HG03575 (cell line): Measurements from ENCODE around the gene NPVF.

Source experiments
- ATAC-seq: cut with Tn5 transposase; IDR thresholded peaks from one replicate; pipeline ENCODE4 v1.9.1; 2021; ENCODE audit not compliant: unreplicated experiment, insufficient number of reproducible peaks, low FRiP score; ENCODE audit errors: extremely low read depth

Gene NPVF

DNA sequence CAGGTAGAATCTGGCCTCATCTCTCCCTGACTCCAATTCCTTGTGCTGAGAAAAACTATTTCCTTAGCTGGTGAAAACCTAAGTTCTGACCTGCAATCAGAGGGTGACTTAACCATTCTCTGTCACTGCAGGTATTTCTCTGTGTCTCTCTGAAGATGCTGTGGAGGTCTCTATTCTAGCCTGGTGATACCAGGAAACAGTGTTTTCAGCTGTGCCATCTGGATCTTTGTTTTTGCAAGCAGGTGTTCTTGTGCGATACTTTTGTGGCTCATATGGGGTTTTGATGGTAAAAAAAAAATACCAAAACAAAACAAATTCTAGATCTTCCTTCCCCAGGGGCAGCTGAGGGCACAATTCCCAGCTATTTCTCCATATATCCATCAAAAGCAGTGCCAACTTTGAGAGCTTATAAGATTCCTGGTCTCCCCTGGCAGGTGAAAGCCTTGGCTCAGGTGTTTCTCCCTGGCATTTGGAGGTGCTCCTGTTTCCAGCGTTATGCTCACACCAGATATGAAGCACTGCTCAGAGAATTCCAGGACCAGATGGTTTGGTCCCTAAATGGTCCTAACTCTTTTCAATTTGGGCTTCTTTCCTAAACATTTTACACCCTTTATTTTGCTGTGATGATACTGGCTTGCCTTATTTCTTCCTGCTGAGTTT is 9.9 kb upstream of the NPVF start:
- no peak for ATAC-seq

DNA sequence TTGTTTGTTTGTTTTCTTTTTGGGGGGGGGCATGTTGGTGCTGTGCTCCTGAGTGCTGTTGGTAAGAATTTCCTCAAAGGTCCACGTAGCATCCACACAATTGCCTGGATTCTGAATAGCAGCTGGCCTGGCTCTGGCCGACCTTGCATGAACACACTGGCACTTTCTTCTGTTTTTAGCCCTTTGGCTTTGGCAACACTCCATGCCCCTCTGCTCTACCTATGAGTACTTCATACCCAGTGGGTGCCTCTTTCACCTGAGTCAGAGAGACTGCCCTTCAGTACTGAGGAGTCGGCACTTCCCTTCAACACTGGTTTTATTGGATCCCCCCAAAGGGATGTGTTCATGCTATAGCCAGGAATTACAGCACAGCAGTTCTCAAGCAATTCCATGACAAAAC is 7.2 kb upstream of the NPVF start:
- ATAC-seq: no peak

DNA sequence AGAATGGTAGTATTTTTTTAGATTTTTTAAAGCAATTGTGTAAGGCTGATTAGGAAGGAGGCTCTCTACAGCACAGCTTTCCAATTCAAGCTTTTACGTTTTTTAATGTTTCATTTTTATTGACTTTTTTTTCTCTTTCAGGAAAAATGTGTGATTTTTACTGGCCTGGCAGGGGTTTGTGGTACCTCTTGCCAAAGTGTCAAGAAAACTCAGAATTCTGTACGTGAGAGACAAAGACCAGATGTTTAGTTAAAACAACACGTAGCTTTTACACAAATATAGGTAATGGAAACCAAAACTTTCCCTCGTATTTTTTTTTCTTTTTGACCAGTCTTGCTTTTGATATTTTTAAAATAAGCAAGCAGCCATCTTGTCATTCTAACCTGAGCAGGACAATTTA is 6.0 kb upstream of the NPVF start:
- ATAC-seq: no peak

DNA sequence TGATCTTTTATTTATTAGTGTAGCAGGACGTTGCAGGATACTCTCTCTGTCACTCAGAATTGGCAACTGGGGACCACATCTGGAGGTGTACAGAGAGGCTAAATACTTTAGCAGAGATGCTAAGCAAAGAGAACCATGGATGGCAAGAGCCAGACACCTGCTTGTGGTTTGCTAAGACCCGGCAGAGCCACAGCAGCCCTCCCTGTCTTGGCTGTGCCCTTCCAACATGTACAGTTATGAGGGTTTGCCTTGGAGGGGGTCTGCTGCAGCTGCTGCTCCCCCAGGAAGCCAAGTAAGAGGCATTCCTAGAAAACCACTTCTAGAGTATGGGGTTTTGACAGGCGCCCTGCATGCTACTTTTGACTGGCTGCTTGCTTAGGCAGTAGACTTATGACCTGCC is 5.1 kb downstream of the NPVF start:
- ATAC-seq: no peak

DNA sequence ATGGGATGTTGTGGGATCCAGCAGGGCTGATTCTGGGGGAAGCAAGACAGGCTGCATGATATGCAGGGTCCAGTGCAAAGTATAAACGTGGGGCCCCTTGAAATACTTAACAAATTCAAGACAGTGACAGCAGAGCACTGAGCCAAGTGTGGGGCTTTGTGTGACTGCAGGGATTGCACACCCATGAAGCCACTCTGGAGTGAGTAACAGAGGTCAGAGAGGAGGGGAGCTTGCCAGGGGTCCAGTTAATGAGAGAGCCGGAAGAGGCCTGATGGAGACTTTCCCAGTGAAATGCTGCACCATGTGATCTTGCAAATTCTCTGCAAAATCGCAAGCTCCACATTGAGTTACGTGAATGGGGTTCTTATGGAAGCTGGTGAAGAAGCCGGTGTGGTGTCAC is 5.6 kb downstream of the NPVF start:
- no peak for ATAC-seq

DNA sequence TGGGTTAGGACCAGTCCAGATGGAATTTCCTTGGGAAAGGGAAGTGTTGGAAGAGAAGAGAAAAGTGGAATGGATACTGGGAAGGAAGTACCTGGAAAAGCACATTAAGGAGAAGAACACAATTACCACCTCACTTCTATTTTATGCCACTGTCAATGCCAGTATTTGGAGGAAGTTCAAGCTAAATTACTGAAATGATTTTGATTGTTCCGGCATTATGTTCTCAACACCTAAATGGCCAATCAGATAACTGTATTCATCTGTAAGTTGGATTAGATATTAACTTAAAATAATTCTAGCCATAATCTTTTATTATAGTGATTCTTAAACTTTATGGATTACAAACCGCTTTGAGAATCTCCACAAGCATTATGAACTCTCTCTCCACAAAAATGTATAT is 7.3 kb downstream of the NPVF start:
- no peak for ATAC-seq

DNA sequence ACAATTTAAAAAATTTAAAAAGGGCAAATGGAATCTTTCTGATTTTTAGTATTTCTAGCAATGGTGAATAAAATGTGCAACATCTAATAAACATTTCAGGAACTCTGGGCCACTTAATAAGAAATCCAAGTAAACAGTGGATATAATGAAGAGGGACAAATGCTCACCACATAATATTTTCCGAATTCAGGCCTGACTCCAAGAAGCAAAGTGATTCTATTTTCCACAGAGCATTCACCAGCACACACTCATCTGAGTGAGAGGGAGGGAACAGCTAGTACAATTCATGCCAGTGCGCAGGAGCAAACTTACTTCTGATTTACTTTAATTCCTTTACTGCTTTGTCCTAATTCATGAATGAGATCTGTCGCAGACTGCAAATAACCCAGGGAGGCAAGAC is 10.1 kb downstream of the NPVF start:
- no peak for ATAC-seq

DNA sequence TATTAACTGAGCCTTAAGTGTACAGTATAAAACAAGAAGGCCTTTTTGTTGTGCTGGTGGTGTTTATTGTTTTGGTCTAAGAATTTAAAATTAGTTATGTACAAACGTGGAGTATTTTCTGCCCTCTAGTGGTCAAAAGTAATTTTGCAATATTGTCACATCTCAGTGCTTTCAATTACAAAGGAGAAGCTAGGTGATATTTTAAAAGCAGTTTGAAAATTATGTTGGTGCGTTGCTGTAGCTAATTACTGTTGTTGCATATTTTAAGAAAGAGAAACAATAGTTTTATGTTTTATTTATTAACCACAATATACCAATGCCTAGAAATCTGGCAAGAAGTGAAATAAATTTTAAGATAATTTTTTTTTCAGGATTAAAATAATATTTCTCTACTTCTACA is 11.4 kb downstream of the NPVF start:
- ATAC-seq: peak; percentile 57

DNA sequence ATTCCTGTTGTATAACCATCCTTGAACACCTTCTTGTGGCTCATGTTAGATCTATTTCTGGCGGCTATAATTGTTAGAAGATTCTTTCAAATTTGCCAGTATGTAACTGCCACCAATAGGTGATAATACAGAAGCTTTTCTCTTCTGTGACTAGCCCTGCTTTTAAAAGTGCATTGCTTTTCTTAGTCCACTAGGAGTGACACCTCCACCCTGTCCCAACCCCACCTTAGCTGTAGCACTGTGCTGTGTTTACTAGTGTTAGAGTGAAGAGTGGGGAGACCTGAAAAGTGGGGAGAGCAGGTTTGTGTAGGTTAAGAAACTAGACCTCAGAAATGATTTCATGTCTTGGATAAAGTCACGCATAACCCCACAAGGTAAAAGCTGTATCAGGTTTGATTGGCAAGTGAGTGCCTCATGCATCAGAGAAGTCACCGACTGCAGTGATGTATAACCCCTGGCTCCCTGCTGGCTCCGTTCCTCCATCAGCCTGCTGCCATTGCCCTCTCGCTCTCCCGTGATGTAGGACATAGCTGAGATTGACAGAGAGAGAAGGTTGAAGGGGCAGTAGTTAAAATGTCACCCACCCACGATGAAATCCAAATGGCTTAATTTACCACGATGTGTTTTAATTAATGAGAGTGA is 12.5 kb downstream of the NPVF start:
- no peak for ATAC-seq

DNA sequence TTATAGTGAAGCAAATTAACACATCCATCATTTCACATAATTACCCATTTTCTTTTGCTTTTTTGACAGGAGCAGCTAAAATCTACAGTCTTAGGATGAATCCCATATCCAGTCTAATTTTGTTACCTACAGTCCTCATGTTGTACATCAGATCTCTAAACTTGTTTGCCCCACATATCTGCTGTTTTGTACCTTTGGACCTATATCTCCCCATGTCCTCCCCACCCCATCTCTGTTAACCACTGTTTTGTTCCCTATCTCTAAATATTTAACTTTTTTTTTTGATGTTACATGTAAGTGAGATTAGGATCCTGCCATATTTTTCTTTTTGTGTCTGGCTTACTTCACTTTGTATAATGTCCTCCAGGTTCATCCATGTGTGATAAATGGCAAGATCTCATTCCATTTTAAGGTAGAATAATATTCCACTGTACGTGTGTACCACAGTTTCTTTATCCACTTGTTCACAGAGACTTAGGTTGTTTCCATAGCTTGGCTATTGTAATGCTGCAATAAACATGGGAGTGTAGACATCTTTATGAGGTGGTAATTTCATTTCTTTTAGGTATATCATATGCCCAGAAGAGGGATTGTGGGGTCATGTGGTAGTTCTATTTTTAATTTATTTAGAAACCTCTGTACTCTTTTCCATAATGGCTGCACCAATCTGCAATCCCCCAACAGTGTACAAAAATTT is 19.6 kb downstream of the NPVF start:
- no peak for ATAC-seq

DNA sequence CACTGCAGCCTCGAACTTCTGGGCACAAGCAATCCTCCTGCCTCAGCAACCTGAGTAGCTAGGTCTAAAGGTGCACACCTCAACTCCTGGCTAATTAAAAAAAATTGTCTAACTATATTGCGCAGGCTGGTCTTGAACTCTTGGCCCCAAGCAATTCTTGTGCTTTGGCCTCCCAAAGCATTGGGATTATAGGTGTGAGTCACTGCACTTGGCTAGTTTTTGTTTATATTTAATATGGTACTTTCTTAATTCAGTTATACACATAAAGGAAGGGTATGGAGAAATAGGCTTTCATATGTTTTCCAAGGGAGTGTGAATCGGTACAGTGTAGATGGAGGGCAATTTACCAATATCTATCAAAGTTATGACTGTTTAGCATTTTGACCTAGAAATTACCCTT is 20.4 kb downstream of the NPVF start:
- ATAC-seq: no peak

DNA sequence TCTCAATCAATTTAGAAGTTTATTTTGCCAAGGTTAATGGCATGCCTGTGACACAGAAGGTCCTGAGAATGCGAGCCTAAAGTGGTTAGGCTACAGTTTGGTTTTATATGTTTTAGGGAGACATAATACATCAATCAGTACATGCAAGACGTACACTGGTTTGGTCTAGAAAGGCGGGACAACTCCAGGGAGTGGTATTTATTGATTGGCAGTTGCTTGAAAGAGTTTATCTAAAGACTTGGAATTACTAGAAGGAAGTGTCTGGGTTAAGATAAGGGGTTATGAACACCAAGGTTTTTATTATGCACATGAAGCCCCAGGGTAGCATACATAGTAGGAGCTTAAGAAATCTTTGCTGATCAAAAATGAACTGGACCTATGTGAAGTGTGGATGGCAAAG is 21.5 kb downstream of the NPVF start:
- ATAC-seq: no peak

DNA sequence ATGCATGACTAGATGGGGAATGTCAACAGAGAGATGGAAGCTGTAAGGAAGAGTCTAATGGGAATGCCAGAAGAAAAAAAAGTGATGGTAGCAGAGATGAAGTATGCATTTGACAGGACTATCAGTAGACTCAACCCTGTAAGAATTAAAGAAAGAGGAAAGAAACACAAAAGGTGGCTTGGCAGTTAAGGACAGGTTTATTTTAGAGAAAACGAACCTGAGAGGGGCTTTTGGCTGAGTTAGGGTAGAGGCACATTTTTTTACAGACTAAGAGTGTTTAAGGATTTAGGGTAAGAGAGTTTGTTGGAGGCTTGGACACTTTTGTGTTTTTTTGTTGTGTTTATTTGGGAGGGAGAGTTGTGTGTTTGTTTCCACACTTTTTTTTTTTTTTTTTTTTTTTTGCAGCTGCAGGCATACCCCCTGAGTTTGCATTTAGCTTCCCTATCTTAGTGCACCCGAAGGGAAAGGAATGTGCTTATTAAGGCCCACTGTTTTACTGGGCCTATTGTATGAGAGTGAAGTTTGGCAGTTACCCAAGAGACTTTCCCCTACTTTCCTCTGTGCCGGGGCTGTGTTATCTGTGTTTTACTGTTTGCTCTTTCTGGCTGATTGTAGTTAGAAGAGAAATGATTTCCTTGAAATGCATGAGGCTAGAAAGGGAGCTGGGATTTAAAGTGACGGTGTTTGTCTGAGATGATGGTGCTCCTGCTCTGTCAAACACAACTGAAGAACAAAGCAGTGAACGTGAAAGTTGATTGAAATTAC is 32.0 kb downstream of the NPVF start:
- no peak for ATAC-seq

DNA sequence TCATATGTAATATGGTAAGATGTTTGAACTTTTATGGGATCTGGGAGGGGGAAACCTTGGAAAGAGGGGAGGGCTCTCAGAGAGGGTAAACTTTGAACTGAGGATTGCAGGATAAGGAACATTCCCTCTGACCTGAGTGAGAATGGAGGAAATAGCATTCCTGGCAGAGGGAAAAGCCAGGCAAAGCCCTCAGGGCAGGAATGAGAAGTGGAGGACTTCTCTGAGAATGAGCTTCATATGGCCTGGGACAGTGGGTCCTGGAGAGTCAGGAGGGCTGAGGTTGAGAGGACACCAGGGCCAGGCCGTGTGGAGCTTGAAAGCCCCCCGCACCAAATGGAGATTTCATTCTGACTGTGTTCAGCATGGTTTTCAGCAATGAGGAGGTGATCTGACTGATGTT is 34.2 kb downstream of the NPVF start:
- no peak for ATAC-seq

DNA sequence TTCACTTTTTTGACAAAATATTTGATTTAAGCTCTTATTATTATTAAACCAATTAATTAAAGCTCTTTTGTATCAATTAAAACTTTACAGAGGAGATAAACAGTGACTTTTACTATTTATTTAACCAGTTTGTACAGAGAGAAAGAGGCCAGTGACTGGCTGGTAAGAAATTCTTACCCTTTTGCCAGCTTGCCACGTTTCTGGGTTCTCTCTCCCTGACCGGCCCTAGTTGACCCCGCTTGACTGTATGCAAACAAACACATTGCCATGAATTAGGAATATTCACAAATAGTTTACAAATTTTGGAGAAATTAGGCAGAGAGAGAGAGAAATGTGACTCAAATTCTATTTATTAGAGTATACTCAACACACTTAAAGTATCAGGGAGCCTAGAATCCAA is 36.2 kb downstream of the NPVF start:
- ATAC-seq: no peak

DNA sequence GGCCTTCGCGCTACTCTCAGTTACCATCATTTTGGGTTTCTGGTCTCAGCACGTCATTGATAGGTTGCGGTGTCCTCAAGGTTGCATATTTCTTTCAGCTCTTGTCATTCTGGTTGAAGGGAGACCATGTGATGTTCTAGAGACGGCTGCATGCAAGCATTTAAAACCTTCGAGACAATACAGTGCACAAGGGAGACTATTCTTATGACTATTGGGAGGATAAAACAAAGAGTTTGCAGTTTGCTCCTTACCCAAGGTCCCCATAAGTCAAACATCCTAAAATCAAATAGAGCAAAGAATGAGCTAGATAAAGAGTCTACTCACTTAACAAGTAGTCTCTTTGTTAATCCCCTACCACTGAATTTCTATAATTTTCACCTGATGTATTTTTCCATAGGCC is 39.1 kb downstream of the NPVF start:
- ATAC-seq: no peak

DNA sequence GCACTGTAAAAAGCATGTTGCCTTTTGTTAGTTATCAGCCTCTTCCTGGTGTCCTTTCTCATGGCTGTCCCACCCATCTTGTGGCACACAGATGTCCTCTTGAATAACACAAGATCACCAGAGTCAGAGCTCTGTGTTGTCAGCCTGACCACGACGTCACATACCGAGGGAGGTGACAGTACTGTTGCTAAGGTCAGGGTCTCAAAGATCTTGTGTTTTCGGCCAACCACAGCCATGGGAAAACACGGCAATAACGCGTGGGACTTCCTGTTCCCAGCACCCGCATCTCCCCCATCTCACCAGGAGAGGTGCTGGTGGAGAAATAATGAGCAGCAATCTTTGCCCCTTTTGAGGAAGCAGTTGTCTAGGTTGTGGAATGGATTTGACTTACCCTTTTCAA is 40.4 kb downstream of the NPVF start:
- ATAC-seq: no peak

DNA sequence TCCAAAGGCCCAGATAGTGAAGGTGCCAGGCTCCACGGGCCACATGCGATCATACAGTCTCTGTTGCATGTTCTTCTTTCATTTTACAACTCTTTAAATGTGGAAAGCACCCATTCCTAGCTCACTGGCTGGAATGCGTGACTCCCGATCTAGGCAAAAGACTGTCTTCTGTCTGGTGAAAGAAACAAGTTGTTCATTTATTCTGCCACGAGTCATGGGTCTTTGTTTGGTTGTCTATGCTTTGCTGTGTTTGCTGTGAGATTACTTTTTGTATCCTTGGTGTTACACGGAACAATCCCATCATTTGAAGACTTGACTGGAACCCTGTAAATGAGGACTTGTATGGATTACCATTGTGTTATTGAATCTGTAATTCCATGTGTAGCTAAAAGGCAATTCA is 41.9 kb downstream of the NPVF start:
- ATAC-seq: no peak

DNA sequence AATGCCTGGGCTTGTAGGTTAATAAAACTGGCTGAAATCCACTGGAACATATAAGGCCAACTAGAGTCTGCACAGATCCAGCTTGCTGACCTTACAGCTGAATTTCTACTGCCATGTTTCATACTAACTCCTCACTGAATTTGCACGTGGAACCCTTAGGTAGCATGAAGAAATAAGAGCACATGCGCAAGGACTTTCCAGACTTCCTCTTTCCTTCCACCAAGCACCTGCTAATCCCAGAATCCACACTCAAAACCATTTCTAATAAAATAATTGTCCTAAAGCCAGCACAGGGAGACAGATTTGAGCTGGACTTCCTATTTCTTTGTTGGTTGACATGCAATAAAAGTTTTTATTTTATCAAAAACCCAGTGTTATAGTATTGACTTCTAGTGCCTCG is 46.8 kb downstream of the NPVF start:
- no peak for ATAC-seq

DNA sequence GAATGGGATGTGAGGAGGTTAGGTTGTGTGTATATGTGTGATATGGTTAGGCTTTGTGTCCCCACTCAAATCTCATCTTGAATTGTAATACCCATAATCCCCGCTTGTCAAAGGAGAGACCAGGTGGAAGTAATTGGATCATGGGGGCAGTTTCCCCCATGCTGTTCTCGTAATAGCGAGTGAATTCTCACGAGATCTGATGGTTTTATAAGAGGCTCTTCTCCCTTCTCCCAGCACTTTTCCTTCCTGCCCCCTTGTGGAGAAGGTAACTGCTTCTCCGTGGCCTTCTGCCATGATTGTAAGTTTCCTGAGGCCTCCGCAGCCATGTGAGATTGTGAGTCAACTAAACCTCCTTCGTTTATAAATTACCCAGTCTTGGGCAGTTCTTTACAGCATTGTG is 47.3 kb downstream of the NPVF start:
- ATAC-seq: no peak
